ENCODE results near the gene RNU5D-1.
A peak's percentile ranks its signal among the peaks of the same experiment; 100 is the strongest.

The RNU5D-1 gene

GRCh38 chr1:44733365-44733764, 2.4 kb upstream of the RNU5D-1 start:
- peak; percentile 43 for DNase-seq (ENCODE audit: low read depth)

DNA sequence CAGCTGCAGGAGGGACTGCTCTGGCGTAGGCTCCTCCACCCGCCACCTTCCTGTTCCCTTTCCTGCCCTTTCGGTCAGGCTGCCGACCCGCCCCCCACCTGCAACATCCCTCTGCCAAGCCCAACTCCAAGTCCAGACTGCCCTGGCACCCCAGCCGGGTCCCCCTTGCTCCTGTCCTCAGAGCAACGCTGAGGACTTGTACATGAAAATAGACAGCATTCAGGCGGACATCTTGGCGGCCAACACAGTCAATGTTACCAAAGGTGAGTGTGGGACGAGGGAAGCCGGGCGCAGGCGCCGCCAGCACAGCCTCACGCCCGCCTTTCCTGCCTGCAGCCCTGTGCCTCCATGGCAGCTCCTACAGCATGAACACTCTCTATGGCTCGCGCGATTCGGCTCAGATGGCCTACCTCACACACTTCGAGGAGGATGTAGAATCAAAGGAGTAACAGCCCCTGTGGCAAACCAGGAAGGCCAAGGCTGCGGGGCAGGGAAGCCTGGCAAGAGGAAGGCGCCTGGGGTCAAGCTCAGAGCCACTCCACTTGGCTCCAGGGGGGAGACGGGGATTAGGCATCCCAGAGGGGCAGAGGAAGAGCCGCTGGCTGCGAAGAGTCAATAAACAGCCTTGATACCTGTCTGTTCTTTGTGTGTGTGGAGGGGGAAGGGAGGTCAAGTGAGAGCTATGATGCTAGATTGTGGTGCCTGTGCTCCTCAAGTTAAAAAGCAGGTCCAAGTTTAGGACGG, 5.8 kb downstream of the RNU5D-1 start:
- no peak for DNase-seq (ENCODE audit: low read depth)

DNA sequence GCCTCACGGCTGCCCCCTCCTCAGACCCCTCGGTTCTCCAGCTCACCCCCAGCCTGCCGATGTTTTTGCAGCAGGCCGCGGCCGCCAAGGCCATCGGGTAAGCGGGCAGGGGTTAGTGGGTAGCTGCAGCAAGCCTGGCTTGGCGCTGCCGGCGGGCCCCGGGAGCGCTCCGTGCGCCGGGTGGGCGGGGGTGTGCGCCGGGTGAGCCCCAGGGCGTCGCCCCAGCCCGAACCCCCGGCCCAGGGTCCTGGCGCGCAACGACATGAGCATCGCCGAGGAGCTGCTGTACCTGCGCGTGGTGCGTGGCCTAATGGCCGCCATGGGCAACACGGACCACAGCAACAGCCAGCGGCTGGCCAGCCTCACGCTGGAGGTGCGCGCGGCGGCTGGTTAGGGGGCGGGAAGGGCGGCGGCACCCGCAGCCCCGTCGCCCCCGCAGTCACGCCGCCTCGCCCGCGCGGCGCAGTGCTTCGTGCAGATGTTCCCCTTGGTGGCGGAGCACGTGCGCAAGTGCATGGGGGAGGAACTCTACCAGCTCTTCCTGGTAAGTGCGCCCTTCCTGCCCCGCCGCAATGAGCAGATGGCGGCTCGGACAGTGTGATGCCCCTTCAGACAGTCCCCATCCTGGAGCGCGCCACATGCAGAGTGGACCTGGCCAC, 6.5 kb downstream of the RNU5D-1 start:
- DNase-seq (ENCODE audit: low read depth), result no peak

DNA sequence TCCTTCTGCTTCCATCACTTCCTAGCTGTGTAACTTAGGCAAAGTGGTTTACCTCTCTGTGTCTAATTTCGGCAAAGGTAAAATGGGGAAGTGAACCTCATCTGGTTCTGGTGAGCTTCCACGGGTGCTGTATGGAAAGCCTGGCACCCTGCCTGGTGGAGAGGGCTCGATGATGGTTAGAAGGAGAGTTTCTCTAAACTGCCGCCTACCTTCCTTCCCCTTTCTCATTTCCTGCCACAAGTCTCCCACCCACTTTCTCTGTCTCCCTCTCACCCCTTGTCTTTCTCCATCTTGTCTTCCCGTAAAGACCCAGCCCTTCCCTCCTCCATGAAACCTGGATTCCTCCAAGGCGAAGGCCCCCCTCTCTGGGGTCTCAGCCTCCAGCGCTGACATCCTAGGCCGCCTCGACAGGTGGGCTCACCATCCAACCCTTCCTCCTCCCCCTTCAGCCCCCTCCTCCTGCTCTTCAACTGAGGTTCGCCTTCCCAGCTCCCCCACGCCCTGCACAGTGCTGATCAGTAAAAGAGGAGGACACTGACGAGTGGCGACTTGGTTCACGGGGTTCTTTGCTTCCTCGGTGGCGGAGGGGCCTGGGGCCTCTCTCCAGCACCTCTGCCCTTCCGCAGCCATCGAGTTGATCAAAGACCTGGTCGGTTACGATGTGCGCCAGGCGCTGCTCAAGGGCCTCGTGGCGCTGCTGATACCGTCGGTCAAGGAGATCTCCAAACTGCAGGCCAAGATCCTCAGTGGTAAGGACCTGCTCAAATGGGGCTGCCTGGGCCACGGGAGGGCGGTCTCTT, 7.3 kb downstream of the RNU5D-1 start:
- no peak for DNase-seq (ENCODE audit: low read depth)

- no peak for DNase-seq (ENCODE audit: low read depth)
These were observed 7.9 kb downstream of the RNU5D-1 start for GRCh38 chr1:44723064-44723463.

- peak; percentile 44 for DNase-seq (ENCODE audit: low read depth)
These were observed 9.2 kb downstream of the RNU5D-1 start for GRCh38 chr1:44721485-44722361.

GRCh38 chr1:44720281-44720680, 10.7 kb downstream of the RNU5D-1 start:
- no peak for DNase-seq (ENCODE audit: low read depth)

- no peak for DNase-seq (ENCODE audit: low read depth)
These were observed 11.7 kb downstream of the RNU5D-1 start for GRCh38 chr1:44719318-44719717.

GRCh38 chr1:44718091-44718490, 12.9 kb downstream of the RNU5D-1 start:
- DNase-seq (ENCODE audit: low read depth), result no peak

GRCh38 chr1:44717653-44718052, 13.3 kb downstream of the RNU5D-1 start:
- DNase-seq (ENCODE audit: low read depth), result no peak

DNA sequence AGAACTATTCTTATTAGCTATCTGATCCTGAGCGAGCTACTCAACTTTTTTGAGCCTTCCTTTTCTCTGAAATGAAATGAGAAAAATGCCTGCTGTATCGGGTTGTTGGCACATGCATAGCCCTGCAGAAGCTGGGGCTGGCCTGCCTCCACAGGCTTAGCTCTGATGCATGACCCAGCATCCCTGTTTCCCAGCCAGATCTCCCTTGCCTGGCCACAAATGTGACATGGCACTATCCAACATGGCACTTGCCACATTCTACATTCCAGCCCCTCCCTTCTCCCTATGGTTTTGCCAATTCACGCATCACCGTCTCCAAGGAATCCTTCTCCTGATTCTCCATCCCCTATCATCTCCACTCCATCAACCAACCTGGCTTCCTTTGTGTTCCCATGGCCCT, 13.8 kb downstream of the RNU5D-1 start:
- DNase-seq (ENCODE audit: low read depth), result no peak

DNA sequence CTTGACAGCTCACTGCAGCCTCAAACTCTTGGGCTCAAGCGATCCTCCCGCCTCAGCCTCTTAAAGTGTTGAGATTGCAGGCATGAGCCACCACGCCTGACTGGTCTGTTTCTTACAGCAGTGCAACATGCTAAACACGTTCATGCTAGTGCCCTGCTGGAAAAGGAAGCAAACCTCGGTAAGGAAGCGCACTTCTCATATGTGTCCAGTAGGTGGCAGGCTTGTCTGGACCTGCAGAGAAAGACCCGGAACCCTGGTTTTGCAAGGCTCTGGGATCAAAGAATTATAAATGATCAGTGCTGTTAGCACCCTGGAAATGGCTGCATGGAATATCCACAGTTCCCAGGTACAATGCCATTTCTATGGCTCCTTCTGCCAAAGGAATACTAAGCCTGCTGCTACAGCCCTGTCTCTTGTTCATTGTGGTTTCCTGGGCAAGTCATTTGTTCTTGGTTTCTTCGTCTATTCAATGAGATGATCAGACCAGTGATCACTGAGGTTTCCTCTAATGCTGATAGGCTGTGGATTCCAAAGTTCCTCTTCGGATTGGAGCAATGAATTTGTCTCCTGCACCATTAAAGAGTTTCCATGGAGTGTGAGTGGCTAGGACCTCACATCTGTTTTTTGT, 15.9 kb downstream of the RNU5D-1 start:
- peak; percentile 53 for DNase-seq (ENCODE audit: low read depth)

DNA sequence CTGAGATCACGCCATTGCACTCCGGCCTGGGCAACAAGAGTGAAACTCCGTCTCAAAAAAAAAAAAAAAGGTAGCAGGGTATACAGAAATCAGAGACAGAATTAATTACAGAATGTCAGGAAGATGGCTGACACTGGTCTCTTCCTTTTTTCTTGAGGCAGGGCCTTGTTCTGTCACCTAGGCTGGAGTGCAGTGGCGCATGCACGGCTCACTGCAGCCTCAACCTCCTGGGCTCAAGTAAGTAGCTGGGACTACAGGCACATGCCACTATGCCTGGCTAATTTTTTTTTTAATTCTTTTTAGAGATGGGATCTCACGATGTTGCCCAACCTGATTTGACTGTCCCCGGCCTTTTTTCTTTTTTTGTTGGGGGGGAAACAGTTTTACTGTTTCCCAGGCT, 16.4 kb downstream of the RNU5D-1 start:
- no peak for DNase-seq (ENCODE audit: low read depth)

DNA sequence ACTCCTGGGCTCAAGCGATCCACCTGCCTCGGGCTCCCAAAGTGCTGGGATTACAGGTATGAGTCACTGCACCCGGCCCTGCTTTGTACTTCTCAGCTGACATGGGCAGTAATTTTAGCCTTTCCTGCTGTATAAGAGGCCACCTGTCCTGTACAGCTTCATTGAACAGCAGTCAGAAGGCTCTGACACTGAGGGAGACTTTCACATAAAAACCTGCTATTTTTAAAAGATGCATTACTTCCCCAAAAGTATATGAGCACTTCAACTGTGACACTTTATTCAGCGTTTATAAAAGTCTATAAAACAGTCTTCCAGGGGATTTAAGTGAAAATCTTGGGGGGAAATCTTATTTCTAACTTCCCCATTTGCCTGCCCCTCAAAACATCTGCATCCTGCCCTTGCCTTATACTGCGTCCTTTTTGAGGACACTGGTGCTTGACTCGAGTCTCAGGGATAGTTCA, 17.6 kb downstream of the RNU5D-1 start:
- no peak for DNase-seq (ENCODE audit: low read depth)

DNA sequence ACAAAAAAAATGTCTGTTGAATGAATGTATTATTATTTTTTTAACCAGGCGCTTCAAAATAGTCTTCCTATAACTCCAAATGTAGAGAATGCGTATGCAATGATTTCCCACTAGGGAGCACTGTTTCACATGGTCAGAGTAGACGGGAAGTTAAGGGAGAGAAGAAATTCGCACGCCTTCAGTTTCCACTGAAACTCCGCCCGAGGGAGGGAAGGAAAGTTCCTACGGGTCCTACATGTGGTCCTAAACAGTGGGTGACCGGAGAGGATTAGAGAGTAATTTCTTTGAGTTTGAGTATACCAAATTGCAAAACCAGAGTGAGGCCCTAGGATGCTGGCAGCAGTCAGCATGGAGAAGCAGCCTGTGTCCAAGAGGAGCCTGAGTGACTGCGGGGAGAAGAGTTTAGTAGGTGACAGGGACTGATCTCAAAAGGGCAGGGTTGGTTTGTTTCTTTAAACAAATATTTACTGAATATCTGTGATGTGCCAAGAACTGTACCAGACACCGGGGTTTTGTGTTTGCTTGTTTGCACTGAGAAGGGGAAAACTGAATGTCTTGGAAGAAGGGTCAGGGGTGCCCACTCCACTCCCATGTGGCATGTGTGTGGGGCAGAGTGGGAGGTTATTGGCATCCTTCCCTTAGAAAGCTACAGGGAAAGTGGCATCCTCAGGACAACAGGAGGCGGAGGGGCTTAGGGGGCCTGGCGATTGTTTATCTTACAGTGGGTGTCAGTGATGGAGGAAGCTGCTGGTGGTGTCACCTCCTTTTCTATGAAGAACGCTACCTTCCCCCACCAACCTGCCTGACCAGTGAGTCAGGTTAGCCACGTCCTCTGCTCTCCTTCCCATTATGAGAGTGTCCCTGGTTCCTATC, 22.8 kb downstream of the RNU5D-1 start:
- DNase-seq (ENCODE audit: low read depth), result peak; percentile 54

DNA sequence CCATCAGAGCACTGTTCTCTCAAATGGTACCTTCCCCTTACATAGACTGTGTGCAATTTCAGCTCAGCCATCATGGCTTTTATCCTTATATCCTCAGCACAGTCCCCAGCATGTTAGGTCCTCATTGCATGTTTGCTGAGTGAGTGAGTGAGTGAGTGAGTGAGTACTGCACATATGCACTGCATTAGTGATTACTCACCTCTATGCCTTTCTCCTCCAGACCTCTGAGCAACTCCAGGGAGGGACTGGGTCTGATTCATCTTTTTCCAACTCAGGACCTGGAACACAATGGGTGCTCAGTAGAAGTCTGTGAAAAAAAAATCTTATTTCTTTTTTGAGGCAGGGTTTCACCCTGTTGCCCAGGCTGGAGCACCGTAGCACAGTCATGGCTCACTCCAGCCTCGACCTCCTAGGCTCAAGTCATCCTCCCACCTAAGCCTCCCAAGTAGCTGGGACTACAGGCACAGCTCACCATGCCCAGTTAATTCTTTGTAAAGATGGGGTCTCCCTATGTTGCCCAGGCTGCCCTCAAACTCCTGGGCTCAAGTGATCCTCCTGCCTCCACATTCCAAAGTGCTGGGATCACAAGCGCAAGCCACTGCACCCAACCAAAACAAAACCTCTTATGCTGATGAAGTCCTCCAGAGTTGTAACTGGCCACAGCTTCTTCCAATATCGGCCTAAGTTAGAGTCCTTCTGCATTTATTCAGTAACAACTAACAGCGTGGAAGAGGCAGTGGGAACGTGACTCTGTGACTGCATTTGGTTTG, 23.7 kb downstream of the RNU5D-1 start:
- DNase-seq (ENCODE audit: low read depth), result peak; percentile 93

DNA sequence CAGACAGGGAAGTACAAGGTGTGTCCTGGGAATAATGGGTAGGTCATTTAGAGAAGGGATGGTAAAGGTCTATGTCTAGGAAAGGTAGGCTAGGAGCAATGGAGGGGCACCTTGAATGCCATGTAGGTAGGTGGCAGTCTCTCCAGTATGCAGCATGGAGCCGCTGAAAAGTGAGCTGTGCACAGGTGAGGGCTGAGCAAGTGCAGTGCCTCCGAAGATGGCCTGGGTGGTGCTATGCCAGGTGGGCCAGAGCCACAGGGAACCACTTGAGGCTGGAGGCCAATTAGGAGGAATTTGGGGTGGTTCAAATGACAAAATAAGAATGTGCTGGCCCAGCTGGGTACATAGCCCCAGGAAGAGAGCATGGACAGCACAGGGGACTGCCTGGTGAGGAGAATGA, 25.0 kb downstream of the RNU5D-1 start:
- no peak for DNase-seq (ENCODE audit: low read depth)

DNA sequence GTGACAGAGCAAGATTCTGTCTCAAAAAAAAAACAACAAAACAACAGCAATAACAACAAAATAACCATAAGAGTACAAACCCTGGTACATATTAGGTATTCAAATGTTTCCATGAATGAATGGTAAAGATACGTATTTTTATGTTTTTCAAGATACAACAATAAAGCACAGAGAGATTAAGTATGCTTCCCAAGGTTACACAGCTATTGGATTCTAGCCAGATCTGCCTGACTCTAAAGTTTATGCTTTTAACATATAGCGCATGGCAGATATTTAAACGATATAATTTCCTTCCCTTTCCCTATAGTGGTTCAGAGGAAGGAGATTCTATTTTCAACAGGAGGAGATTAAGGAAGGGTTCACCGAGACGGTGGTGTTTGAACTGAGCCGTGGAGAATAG, 25.5 kb downstream of the RNU5D-1 start:
- DNase-seq (ENCODE audit: low read depth), result no peak

- no peak for DNase-seq (ENCODE audit: low read depth)
These were observed 29.8 kb downstream of the RNU5D-1 start for GRCh38 chr1:44701141-44701573.

- DNase-seq (ENCODE audit: low read depth), result no peak
These were observed 30.4 kb downstream of the RNU5D-1 start for GRCh38 chr1:44700573-44700972.
